DOHH2 (cell line): ENCODE data around the gene GDNF.

Experiments
- H3F3A ChIP-seq: fragments of 200-600 bp; sonication (generic), shearing (Covaris generic); 2 replicates; pipeline ENCODE4 v1.6.0; 2016; ENCODE audit warnings: antibody characterized with exemption, mild to moderate bottlenecking; ENCODE audit not compliant: control insufficient read depth, insufficient read depth
- H3K27ac ChIP-seq: fragments of 200-600 bp; sonication (generic); 2 replicates; pipeline ENCODE4 v1.5.1; 2014; ENCODE audit warnings: low read depth, mild to moderate bottlenecking, low read length, moderate library complexity
- H3K27me3 ChIP-seq: fragments of 200-600 bp; sonication (generic); 2 replicates; pipeline ENCODE4 v1.6.1; 2014; ENCODE audit warnings: mild to moderate bottlenecking, low read length, mixed read lengths; ENCODE audit not compliant: control insufficient read depth
- H3K36me3 ChIP-seq: fragments of 200-600 bp; sonication (generic); 2 replicates; pipeline ENCODE4 v1.6.1; 2014; ENCODE audit warnings: mild to moderate bottlenecking, low read length, moderate library complexity, mixed read lengths; ENCODE audit not compliant: control insufficient read depth
- H3K4me1 ChIP-seq: fragments of 200-600 bp; sonication (generic); 2 replicates; pipeline ENCODE4 v1.6.1; 2014; ENCODE audit warnings: mild to moderate bottlenecking, low read length, mixed read lengths; ENCODE audit not compliant: control insufficient read depth
- H3K4me2 ChIP-seq: fragments of 200-600 bp; sonication (generic); 2 replicates; pipeline ENCODE4 v1.6.0; 2014; ENCODE audit warnings: mild to moderate bottlenecking, low read length, moderate library complexity
- H3K4me3 ChIP-seq: fragments of 200-600 bp; sonication (generic); 2 replicates; pipeline ENCODE4 v1.5.1; 2014; ENCODE audit warnings: mild to moderate bottlenecking, low read length, mixed read lengths
- H3K79me2 ChIP-seq: fragments of 200-600 bp; sonication (generic); 2 replicates; pipeline ENCODE4 v1.6.1; 2014; ENCODE audit warnings: mild to moderate bottlenecking, low read length, mixed read lengths; ENCODE audit not compliant: control insufficient read depth
- H3K9me2 ChIP-seq: fragments of 200-600 bp; sonication (generic); replicated peaks from 2 replicates; pipeline ENCODE4 v1.6.1; 2014; ENCODE audit warnings: mild to moderate bottlenecking, low read length, mixed read lengths; ENCODE audit not compliant: control insufficient read depth
- H3K9me3 ChIP-seq: fragments of 200-600 bp; sonication (generic); 2 replicates; pipeline ENCODE4 v1.6.1; 2014; ENCODE audit warnings: antibody characterized with exemption, low read length, mixed read lengths; ENCODE audit not compliant: control insufficient read depth, insufficient read depth
- H4K20me1 ChIP-seq: fragments of 200-600 bp; sonication (generic); 2 replicates; pipeline ENCODE4 v1.6.0; 2014; ENCODE audit warnings: low read depth, mild to moderate bottlenecking, antibody characterized with exemption, low read length, moderate library complexity; ENCODE audit not compliant: control insufficient read depth, insufficient read depth
- CTCF ChIP-seq: fragments of 200-600 bp; sonication (generic); IDR thresholded peaks from one replicate; pipeline ENCODE4 v1.5.1; 2014; ENCODE audit warnings: antibody characterized with exemption, mild to moderate bottlenecking, low read depth, low read length; ENCODE audit not compliant: poor library complexity, severe bottlenecking
- EZH2phosphoT487 ChIP-seq: fragments of 200-600 bp; sonication (generic); IDR thresholded peaks from 2 replicates; pipeline ENCODE4 v1.6.1; 2017; ENCODE audit warnings: borderline replicate concordance, mild to moderate bottlenecking, antibody characterized with exemption, low read length, moderate library complexity, mixed read lengths

GDNF gene

GRCh38 chr5:37846786-37847310 lies 7.0 kb upstream of the GDNF start:
- no peaks in the 10 kb centered on the region for H3K4me1 ChIP-seq
- H3K27ac ChIP-seq: no peak overlapping the region
- H3K4me2 ChIP-seq: no peak overlapping the region
- H3F3A ChIP-seq: no peaks in the 10 kb centered on the region
- peaks cover 3% of the 10 kb centered on the region; the same call in 1 of the 2 replicates for H3K27me3 ChIP-seq
- no peaks in the 10 kb centered on the region for H3K9me3 ChIP-seq
- H3K79me2 ChIP-seq: no peaks in the 10 kb centered on the region
- no peaks in the 10 kb centered on the region for H3K36me3 ChIP-seq
- H3K9me2 ChIP-seq: no peaks in the 10 kb centered on the region
- H4K20me1 ChIP-seq: no peaks in the 10 kb centered on the region
- H3K4me3 ChIP-seq: no peak overlapping the region
- no peak for TF ChIP-seq CTCF
- no peak for TF ChIP-seq EZH2phosphoT487

- Histone ChIP-seq H3K9me2 (no peaks in the 10 kb centered on the region), H3K4me3 (no peak overlapping the region), H3K4me1 (no peaks in the 10 kb centered on the region), H4K20me1 (no peaks in the 10 kb centered on the region), H3F3A (no peaks in the 10 kb centered on the region), H3K79me2 (no peaks in the 10 kb centered on the region), H3K9me3 (no peaks in the 10 kb centered on the region), H3K27me3 (peaks cover 3% of the 10 kb centered on the region; the same call in 1 of the 2 replicates), H3K4me2 (no peak overlapping the region), H3K36me3 (no peaks in the 10 kb centered on the region), H3K27ac (no peak overlapping the region)
- TF ChIP-seq CTCF (no peak), EZH2phosphoT487 (no peak)
Measured at GRCh38 chr5:37844009-37844408, 4.2 kb upstream of the GDNF start.

GRCh38 chr5:37842048-37842447 lies 2.2 kb upstream of the GDNF start:
- Histone ChIP-seq H4K20me1 (no peaks in the 10 kb centered on the region), H3K4me3 (no peak overlapping the region), H3K79me2 (no peaks in the 10 kb centered on the region), H3K27me3 (peaks cover 9% of the 10 kb centered on the region), H3K36me3 (no peaks in the 10 kb centered on the region), H3K4me1 (peaks cover 4% of the 10 kb centered on the region), H3F3A (no peaks in the 10 kb centered on the region), H3K9me2 (no peaks in the 10 kb centered on the region), H3K4me2 (no peak overlapping the region), H3K27ac (no peak overlapping the region), H3K9me3 (no peaks in the 10 kb centered on the region)
- TF ChIP-seq EZH2phosphoT487 (no peak), CTCF (no peak)
